Islet of Langerhans (tissue), 1 donor: ENCODE measurements around the gene CACNA2D4.

ENCODE experiments used
- FAIRE-seq: peaks from one replicate; lab custom pipeline; 2011; peaks lifted over from hg19 to GRCh38; lab: Jason Lieb, UNC

CACNA2D4 gene

DNA sequence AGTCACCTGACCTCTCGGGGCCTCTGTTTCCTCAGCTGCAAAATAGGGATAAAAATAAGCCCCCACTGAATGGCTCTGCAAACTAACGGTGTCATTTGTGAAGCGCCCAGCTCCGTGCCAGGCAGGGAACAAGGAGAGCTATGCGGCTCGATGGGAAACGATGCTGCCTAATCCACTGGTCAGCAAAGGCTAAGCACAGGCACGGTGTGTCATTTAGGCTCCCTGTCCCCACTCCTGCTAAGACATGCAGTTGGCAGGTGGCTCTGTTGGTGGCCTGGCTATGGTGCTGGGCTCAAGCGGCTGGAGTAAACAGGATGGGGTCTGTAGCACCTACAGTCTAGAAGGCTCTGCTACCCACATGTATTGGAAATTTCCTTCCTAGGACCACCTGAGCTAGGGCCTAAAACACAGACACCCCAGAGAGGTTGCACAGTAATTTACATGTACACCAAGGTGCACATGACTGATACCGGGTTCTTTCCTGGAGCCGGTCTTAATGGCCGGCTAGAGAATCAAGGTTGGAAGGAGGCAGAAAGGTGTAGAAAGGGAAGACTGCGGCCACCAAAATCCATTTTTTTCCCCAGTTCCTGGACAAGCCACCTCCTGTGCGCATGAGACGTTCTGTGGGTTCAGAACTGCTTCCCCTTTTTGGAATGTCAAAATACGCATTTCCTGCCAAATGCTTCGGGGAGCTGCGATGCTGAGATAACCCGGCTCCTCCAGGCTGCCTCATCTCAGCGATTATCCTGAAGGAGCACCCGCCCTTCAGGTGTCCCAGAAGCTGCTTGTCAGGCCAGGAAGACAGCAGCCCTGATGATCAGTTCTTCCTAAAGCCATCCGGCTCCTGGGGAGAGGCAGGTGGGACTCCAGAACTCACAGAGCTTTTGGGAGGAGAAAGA, 1.0 kb downstream of the CACNA2D4 start:
- FAIRE-seq, result no peak

GRCh38 chr12:1916371-1917171, 1.9 kb downstream of the CACNA2D4 start:
- no peak for FAIRE-seq

DNA sequence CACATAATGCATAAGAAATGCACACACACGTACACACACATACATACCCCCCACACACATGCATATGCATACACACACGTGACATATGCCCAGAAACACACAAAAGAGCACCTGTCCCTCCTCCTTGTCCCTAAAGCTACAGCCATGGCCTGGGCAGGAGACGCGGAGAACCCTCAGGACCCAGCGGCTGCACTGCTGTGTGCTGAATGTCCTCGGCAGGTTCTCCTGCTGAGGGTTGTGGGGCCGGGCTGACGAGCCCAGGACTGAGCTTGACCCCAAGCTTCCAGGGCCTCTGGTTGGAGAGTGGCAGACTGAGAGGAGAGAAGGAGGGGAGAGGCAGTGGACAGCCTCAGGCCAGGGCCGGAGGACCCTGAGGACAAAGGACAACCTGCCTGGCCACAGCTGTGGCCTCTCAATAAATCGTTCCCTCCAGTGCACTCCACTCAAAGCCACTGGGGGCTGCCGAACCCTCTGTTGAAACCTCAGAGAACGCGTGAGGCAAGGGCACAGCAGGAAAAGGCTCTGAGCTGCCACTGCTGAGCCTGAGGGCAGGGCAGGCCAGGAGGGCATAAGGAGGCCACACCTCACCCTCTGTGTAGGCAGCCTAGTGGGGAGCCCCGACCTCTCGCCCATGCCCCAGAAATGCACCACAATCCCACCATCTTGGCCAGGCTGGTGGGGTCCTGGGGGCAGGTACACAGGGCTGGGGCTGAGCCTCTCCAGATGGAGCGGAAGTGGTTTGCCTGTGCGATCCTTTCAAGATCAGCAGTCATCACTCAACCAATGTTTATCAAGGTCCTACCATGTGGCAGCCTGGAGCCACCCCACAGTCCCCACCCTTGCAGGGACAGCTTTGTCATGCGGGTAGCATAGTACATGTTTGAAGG, 3.1 kb downstream of the CACNA2D4 start:
- no peak for FAIRE-seq

- no peak for FAIRE-seq
These were observed 4.1 kb downstream of the CACNA2D4 start for GRCh38 chr12:1914114-1914911.

- FAIRE-seq, result no peak
These were observed 4.9 kb downstream of the CACNA2D4 start for GRCh38 chr12:1913377-1914113.

DNA sequence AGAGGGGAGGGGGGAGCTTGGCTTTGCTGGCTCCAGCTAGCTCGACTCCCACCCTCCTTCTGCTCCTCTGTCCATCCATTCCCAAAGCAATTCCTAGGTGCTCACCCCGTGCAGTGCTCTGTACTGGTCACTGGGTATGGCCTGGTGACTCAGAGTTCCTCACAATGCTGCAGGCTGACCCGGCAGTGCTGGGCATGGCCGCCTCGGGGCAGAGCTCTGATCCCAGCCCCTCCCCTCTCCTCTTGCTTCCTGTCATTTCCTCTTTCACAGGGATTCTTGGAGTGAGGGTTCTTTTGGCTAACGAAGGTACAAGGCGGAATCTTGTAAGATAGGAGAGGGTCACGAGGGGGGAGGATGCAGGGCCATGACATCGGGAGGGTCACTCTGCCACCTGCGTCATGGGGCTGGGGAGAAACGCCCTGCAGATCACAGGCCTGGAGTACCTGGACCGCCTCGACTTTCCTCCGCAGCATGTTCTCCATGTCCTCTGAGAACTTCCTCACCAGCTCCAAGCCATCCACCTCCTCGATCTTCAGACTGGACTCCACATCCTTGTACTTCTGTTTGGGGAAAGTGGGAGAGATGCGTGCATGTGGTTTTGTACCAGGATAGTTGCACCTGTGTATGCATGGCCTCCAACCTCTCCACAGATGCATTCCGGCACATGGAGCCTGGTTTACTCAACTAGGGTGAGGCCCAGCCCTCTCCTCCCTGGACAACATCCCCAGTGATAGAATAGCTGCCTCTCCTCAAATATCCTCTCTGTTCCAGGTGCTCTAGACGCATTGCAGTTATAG, 5.7 kb downstream of the CACNA2D4 start:
- FAIRE-seq, result no peak

- no peak for FAIRE-seq
These were observed 6.6 kb downstream of the CACNA2D4 start for GRCh38 chr12:1911598-1912575.

DNA sequence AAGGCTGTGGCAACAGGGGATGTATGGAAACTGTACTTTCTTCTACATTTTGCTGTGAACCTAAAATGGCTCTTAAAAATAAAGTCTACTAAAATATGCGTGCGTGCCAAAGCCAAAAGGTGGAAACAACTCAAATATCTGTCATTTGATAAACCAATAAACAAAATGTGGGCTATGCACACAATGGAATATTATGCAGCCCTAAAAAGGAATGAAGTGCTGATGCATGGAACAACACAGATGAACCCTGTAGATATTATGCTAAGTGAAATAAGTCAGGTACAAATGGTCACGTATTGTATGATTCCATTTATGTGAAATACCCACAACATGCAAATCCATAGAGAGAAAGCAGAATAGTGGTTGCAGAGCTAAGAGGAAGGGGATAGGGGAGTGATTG, 8.0 kb downstream of the CACNA2D4 start:
- FAIRE-seq, result no peak

GRCh38 chr12:1908758-1909157, 9.7 kb downstream of the CACNA2D4 start:
- FAIRE-seq, result no peak

DNA sequence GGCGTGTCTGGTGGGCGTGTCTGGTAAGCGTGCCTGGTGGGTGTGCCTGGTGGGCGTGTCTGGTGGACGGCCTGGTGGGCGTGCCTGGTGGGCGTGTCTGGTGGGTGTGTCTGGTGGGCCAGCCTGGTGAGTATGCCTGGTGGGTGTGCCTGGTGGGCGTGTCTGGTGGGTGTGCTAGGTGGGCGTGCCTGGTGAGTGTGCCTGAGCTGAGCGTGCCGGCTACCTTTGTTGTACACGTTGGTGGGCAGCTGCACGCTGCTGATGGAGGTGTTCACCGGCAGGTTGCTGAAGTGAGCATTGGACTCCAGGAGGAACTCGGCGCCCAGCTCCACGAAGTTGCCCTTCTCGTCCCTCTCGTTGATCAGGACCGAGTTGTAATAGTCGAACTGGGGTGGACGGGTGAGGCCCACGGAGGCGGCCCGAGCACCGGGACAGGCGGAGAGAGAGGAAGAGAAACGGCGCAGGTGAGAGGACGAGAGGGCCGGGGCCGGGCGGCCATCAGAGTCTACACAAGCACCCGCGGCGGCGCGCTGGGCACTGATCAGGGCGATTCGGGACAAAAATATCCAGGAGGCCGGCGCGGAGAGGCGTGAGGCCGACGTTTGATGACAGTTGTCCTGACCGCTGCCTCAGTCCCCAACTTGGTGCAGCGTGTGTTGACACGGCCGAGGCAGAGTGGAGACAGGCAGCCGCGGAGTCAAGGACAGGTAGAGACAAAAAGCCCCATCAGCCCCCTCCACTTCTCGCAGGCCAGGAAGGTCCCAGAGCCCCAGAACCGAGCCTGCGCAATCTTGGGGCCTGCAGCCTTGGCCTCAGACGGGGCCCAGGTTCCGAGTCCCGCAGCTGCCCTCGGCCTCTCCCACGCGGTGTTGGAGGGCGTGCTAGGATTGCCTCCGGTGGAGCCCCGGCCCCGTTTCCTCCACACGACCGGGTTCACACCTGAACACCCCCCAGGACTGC, 10.5 kb downstream of the CACNA2D4 start:
- no peak for FAIRE-seq

DNA sequence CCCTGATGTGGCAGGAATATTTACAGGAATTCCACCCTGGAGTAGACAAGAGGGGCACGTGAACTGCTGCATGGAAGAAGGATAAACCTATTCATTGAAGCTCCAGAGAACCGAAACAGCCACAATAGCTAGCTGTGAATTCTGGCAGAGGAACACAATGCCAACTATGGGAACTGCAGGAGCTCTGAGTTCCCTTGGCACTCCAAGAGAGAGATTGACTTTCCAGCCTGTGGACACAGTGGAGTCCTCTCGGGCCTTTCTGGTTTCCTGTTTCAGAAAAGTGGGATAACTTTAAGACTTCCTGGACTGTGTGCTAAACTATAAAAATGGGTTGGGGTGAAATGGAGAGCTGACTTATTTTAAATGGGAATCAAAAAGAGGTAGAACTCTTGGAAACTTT, 11.9 kb downstream of the CACNA2D4 start:
- no peak for FAIRE-seq

- FAIRE-seq, result no peak
These were observed 13.6 kb downstream of the CACNA2D4 start for GRCh38 chr12:1904875-1905274.

- no peak for FAIRE-seq
These were observed 21.5 kb downstream of the CACNA2D4 start for GRCh38 chr12:1896964-1897363.

DNA sequence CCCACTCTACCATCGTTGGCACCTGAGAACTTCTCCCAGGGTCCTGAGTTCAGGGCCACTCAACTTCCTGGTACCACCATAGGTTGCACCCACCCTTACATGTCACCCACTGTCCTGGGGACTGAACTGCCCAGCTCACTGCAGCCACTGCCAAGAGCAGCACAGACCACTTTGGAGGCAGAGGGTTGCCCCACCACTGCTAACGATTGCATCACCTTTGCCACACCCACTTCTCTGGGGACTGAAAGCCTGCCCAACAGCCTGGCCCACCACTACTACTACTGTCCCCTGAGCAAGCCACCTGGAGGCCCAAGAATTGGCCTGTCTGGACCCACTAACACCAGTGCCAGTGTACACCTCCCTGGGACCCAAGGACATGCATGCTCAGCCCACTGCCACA, 27.6 kb downstream of the CACNA2D4 start:
- no peak for FAIRE-seq

- FAIRE-seq, result no peak
These were observed 28.2 kb downstream of the CACNA2D4 start for GRCh38 chr12:1890119-1890703.

DNA sequence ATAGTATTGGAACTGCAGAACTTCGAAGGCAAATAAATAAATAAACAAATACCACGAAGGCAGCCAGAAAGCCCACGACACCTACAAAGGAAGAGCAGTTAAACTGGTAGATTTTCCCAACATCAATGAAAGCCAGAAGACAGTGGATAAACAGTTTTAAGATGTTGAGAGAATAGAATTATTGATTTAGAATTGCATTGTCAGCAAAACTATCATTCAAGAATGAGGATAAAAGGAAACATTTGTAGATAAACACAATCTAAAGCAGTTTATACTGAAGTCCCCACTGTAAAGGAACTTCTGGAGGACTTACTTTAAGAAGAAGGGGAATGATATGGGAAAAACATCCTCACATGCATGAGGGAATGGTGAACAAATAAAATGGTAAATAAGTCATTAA, 29.5 kb downstream of the CACNA2D4 start:
- no peak for FAIRE-seq

- no peak for FAIRE-seq
These were observed 31.9 kb downstream of the CACNA2D4 start for GRCh38 chr12:1886396-1887008.
